ENCODE results near the gene OR6J1. TPM values are rescaled to one million over a fixed set of nuclear protein-coding genes. Genes with fewer than 3 reads are reported as not detected.

OR6J1 gene
- total and polyA plus RNA-seq, 2 donors (not counting 3 experiments of a cell fraction or from before 2014, with no cell fraction given): not detected

DNA sequence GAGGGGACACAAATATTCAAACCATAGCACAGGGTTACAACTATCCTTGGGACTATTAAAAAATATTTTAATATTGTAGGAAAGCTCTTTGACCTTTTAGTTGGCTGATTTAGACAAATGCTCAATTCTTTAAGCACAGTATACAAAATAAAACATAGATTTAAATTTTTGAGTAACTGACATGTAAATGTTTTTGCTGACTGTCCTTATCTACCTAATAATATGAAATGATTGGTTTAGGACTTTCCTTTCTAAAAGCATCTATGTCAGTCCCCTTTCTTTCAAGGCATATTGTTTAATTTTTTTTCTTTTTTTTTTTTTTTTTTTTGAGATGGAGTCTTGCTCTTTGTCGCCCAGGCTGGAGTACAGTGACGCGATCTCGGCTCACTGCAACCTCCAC is 16.5 kb upstream of the OR6J1 start:
- no peak overlapping the region for H2AFZ ChIP-seq (ENCODE audit: low read depth, low read length)
- H3K9ac ChIP-seq (replicated peaks; ENCODE audit: extremely low read depth, insufficient read depth, low read length): no peak overlapping the region
- DNase-seq (ENCODE audit: low read depth, low spot score) (no peak), FAIRE-seq (no peak)
- H3K79me2 ChIP-seq (ENCODE audit: control insufficient read depth, insufficient read depth, low read length): no peaks in the 10 kb centered on the region
- peaks cover 29% of the 10 kb centered on the region for H3K4me1 ChIP-seq (ENCODE audit: control insufficient read depth, extremely low read depth, insufficient read depth, low read length)
- CTCF ChIA-PET: interaction anchor here (2.7 to 5.6 kb wide), 8 partner anchors 8 to 193 kb away, joined by 12 to 85 read pairs (median 44); partner anchors contain the start of genes OXA1L and SLC7A7
- H3K9me3 ChIP-seq (replicated peaks; ENCODE audit: control insufficient read depth, insufficient read depth, low read length): no peaks in the 10 kb centered on the region
- no peaks in the 10 kb centered on the region for H3K27me3 ChIP-seq (ENCODE audit: control insufficient read depth in 2 of 2, insufficient read depth in 2 of 2, low read length in 2 of 2)
- no peak for TF ChIP-seq POLR2AphosphoS5 (IDR thresholded peaks at IDR 0.05; ENCODE audit: insufficient read depth, low read depth, low read length)
- TF ChIP-seq MYC (IDR thresholded peaks at IDR 0.05; ENCODE audit: low read depth, low read length): no peak
- no peak for TF ChIP-seq JUN (IDR thresholded peaks at IDR 0.05; ENCODE audit: borderline replicate concordance, insufficient read depth, insufficient read length, low read depth)
- TF ChIP-seq POLR2A (IDR thresholded peaks at IDR 0.05; ENCODE audit: low read depth, low read length): no peak
- no peak for TF ChIP-seq MAX (IDR thresholded peaks at IDR 0.05; ENCODE audit: insufficient read depth, insufficient read length)
- TF ChIP-seq, protein P1, sequence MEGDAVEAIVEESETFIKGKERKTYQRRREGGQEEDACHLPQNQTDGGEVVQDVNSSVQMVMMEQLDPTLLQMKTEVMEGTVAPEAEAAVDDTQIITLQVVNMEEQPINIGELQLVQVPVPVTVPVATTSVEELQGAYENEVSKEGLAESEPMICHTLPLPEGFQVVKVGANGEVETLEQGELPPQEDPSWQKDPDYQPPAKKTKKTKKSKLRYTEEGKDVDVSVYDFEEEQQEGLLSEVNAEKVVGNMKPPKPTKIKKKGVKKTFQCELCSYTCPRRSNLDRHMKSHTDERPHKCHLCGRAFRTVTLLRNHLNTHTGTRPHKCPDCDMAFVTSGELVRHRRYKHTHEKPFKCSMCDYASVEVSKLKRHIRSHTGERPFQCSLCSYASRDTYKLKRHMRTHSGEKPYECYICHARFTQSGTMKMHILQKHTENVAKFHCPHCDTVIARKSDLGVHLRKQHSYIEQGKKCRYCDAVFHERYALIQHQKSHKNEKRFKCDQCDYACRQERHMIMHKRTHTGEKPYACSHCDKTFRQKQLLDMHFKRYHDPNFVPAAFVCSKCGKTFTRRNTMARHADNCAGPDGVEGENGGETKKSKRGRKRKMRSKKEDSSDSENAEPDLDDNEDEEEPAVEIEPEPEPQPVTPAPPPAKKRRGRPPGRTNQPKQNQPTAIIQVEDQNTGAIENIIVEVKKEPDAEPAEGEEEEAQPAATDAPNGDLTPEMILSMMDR (IDR thresholded peaks at IDR 0.05; ENCODE audit: extremely low read depth in 1 of 2, insufficient read depth in 1 of 2, low read depth in 1 of 2, low read length in 2 of 2): no peak
- no peak for TF ChIP-seq FOS (IDR thresholded peaks at IDR 0.05; ENCODE audit: borderline replicate concordance, insufficient read depth, low read length)
- no peak for TF ChIP-seq EZH2 (IDR thresholded peaks at IDR 0.05; ENCODE audit: borderline replicate concordance, low read depth, low read length, severe bottlenecking)
- no peak for TF ChIP-seq GATA2 (IDR thresholded peaks at IDR 0.05; ENCODE audit: insufficient read depth, insufficient read length, low read depth, low read length)
- H3K9me1 ChIP-seq (replicated peaks; ENCODE audit: control insufficient read depth, extremely low read depth, insufficient read depth, low read length): no peaks in the 10 kb centered on the region
- dilution Hi-C loops (cut with MboI; ENCODE audit: extremely low pct_ligation_motif_present, low sequenced_read_pairs): no loop called here
- POLR2A ChIA-PET: no interaction called here
- H3K36me3 ChIP-seq (ENCODE audit: control insufficient read depth in 2 of 2, extremely low read depth in 1 of 2, insufficient read depth in 2 of 2, low read length in 2 of 2): no peaks in the 10 kb centered on the region
- BruUV-seq (replicated peaks): no TSS peak
- no peak overlapping the region for H3K27ac ChIP-seq (ENCODE audit: insufficient read depth, low read depth, low read length)
- H3K4me2 ChIP-seq (ENCODE audit: insufficient read depth, low read length): no peak overlapping the region
- no peak overlapping the region for H3K4me3 ChIP-seq (replicated peaks in 1 of 3; ENCODE audit: insufficient read depth in 1 of 3, low read depth in 1 of 3, low read length in 3 of 3)
- intact Hi-C loops (cut with micrococcal nuclease): no loop called here
- no peaks in the 10 kb centered on the region for H4K20me1 ChIP-seq (replicated peaks; ENCODE audit: control insufficient read depth, extremely low read depth, insufficient read depth, low read length)
